Effector CD4-positive, alpha-beta T cell (primary cell): ENCODE data around the gene CYP4F3. TPM values are rescaled to one million over a fixed set of nuclear protein-coding genes. Genes with fewer than 3 reads are reported as not detected.
"Not testable (repeated sequence)": the region's sequence is repeated elsewhere in the genome, so short reads cannot be mapped to it uniquely, and the experiment has no call there.

Experiments used
- DNase-seq: peaks from one replicate; pipeline ENCODE4 v3.0.0-alpha.2; 2020
- total RNA-seq: gene quantifications from one replicate; lab custom pipeline; 2026; lab: John Stamatoyannopoulos, UW

CYP4F3 gene
- total RNA-seq, result not detected

GRCh38 chr19:15640294-15640903, at the start of gene CYP4F3:
TSS of gene CYP4F3 (plus strand) at chr19:15640897. CDS start at chr19:15641416, 519 bp downstream.
- DNase-seq, result no peak

GRCh38 chr19:15591796-15592195, 48.9 kb upstream of the CYP4F3 start:
- DNase-seq, result no peak

GRCh38 chr19:15592506-15592905, 48.2 kb upstream of the CYP4F3 start:
- not testable (repeated sequence) for DNase-seq

GRCh38 chr19:15593766-15594165, 46.9 kb upstream of the CYP4F3 start:
- not testable (repeated sequence) for DNase-seq

- DNase-seq, result no peak
Observed at GRCh38 chr19:15595069-15595468, 45.6 kb upstream of the CYP4F3 start.

- not testable (repeated sequence) for DNase-seq
Observed at GRCh38 chr19:15607978-15608925, 32.4 kb upstream of the CYP4F3 start.

GRCh38 chr19:15609261-15609660, 31.4 kb upstream of the CYP4F3 start:
- no peak for DNase-seq

- DNase-seq, result no peak
Observed at GRCh38 chr19:15612342-15612741, 28.4 kb upstream of the CYP4F3 start.

GRCh38 chr19:15613338-15613737, 27.4 kb upstream of the CYP4F3 start:
- no peak for DNase-seq

- no peak for DNase-seq
Observed at GRCh38 chr19:15614507-15615379, 26.0 kb upstream of the CYP4F3 start, which contains the start of gene CYP4F8. TSS of gene CYP4F8 (plus strand) at chr19:15615218. CDS start at chr19:15615617, 399 bp downstream.

- no peak for DNase-seq
Observed at GRCh38 chr19:15615526-15615925, 25.2 kb upstream of the CYP4F3 start.

- DNase-seq, result no peak
Observed at GRCh38 chr19:15616183-15616582, 24.5 kb upstream of the CYP4F3 start.

GRCh38 chr19:15616627-15617270, 23.9 kb upstream of the CYP4F3 start:
- DNase-seq, result no peak

GRCh38 chr19:15618321-15618720, 22.4 kb upstream of the CYP4F3 start:
- no peak for DNase-seq

GRCh38 chr19:15621801-15622200, 18.9 kb upstream of the CYP4F3 start:
- no peak for DNase-seq

- DNase-seq, result no peak
Observed at GRCh38 chr19:15622991-15623390, 17.7 kb upstream of the CYP4F3 start.

- DNase-seq, result no peak
Observed at GRCh38 chr19:15623711-15624318, 16.9 kb upstream of the CYP4F3 start.

GRCh38 chr19:15628236-15629002, 12.3 kb upstream of the CYP4F3 start:
- no peak for DNase-seq

- peak; percentile 87 for DNase-seq
Observed at GRCh38 chr19:15629003-15629880, 11.5 kb upstream of the CYP4F3 start.

GRCh38 chr19:15631817-15632216, 8.9 kb upstream of the CYP4F3 start:
- DNase-seq, result peak; percentile 12
